SK-N-SH treated with all-trans-retinoic acid at 6 μM for 48 hours (cell line): ENCODE data around the gene CCSER1.

Experiments used
- ATAC-seq: fragments of 200-7000 bp; cut with Tn5 transposase; 3 replicates; pipeline ENCODE4 v1.9.1; 2020; ENCODE audit warnings: mild to moderate bottlenecking, moderate library complexity
- ARNTL ChIP-seq: fragments of 450-650 bp; formaldehyde crosslinking; IDR thresholded peaks from 2 replicates; pipeline ENCODE4 v1.5.0; 2020; ENCODE audit warnings: low read depth, mild to moderate bottlenecking, moderate library complexity, borderline replicate concordance
- BACH2 ChIP-seq: fragments of 250-450 bp; sonication (Bioruptor Pico); IDR thresholded peaks from 2 replicates; pipeline ENCODE4 v1.9.0; 2021; ENCODE audit warnings: mild to moderate bottlenecking, borderline replicate concordance
- CSDC2 ChIP-seq: fragments of 250-450 bp; sonication (Bioruptor Pico); IDR thresholded peaks from 2 replicates; pipeline ENCODE4 v1.5.0; 2020; ENCODE audit warnings: mild to moderate bottlenecking, moderate library complexity
- CSRNP3 ChIP-seq: fragments of 250-450 bp; sonication (Bioruptor Pico); IDR thresholded peaks from 2 replicates; pipeline ENCODE4 v1.5.1; 2021; ENCODE audit warnings: mild to moderate bottlenecking, moderate library complexity
- ESRRG ChIP-seq: fragments of 250-450 bp; sonication (Bioruptor Pico); IDR thresholded peaks from 2 replicates; pipeline ENCODE4 v1.6.1; 2021; ENCODE audit warnings: mild to moderate bottlenecking
- GLIS3 ChIP-seq: fragments of 250-450 bp; sonication (Bioruptor Pico); IDR thresholded peaks from 2 replicates; pipeline ENCODE4 v1.5.0; 2020; ENCODE audit warnings: mild to moderate bottlenecking, moderate library complexity
- ISL1 ChIP-seq: fragments of 250-450 bp; sonication (Bioruptor Pico); IDR thresholded peaks from 2 replicates; pipeline ENCODE4 v2.1.2; 2022; ENCODE audit warnings: mild to moderate bottlenecking, moderate library complexity
- OSR1 ChIP-seq: fragments of 250-450 bp; sonication (Bioruptor Pico); IDR thresholded peaks from 2 replicates; pipeline ENCODE4 v1.8.0; 2022; ENCODE audit warnings: moderate library complexity, mild to moderate bottlenecking, inconsistent platforms
- PATZ1 ChIP-seq: fragments of 250-450 bp; sonication (Bioruptor Pico); IDR thresholded peaks from 2 replicates; pipeline ENCODE4 v1.8.0; 2020; ENCODE audit warnings: mild to moderate bottlenecking, moderate library complexity, borderline replicate concordance
- POU6F1 ChIP-seq: fragments of 250-450 bp; sonication (Bioruptor Pico); IDR thresholded peaks from 2 replicates; pipeline ENCODE4 v1.8.0; 2021; ENCODE audit warnings: low read depth, mild to moderate bottlenecking, moderate library complexity, borderline replicate concordance
- PPARA ChIP-seq: fragments of 250-450 bp; sonication (Bioruptor Pico); IDR thresholded peaks from 2 replicates; pipeline ENCODE4 v1.5.0; 2020; ENCODE audit warnings: mild to moderate bottlenecking, borderline replicate concordance
- TCF4 ChIP-seq: fragments of 250-450 bp; sonication (Bioruptor Pico); IDR thresholded peaks from 2 replicates; pipeline ENCODE4 v1.8.0; 2021; ENCODE audit warnings: mild to moderate bottlenecking, moderate library complexity, borderline replicate concordance
- TOX ChIP-seq: fragments of 250-450 bp; sonication (Bioruptor Pico); IDR thresholded peaks from 2 replicates; pipeline ENCODE4 v1.8.0; 2021; ENCODE audit warnings: mild to moderate bottlenecking, moderate library complexity, borderline replicate concordance
- TSHZ2 ChIP-seq: fragments of 250-450 bp; sonication (Bioruptor Pico); IDR thresholded peaks from 2 replicates; pipeline ENCODE4 v1.5.0; 2020; ENCODE audit warnings: mild to moderate bottlenecking, moderate library complexity
- ZC3H10 ChIP-seq: fragments of 250-450 bp; sonication (Bioruptor Pico); IDR thresholded peaks from 2 replicates; pipeline ENCODE4 v1.5.1; 2021; ENCODE audit warnings: mild to moderate bottlenecking, moderate library complexity
- ZFP30 ChIP-seq: fragments of 450-650 bp; formaldehyde crosslinking; IDR thresholded peaks from 2 replicates; pipeline ENCODE4 v1.5.0; 2022; ENCODE audit warnings: mild to moderate bottlenecking, moderate library complexity
- ZNF565 ChIP-seq: fragments of 450-650 bp; formaldehyde crosslinking; conservative IDR thresholded peaks from 2 replicates; pipeline ENCODE4 v1.5.0; 2020; ENCODE audit warnings: low read depth, mild to moderate bottlenecking, moderate library complexity
- ZNF70 ChIP-seq: fragments of 450-650 bp; formaldehyde crosslinking; IDR thresholded peaks from 2 replicates; pipeline ENCODE4 v1.5.0; 2020; ENCODE audit warnings: mild to moderate bottlenecking, moderate library complexity

The CCSER1 gene

GRCh38 chr4:91280551-91281290 lies 1153.5 kb downstream of the CCSER1 start (continued):
- TF ChIP-seq TSHZ2 (CRISPR knock-in tag) = no peak

- no peak for ATAC-seq
- TF ChIP-seq ZNF565 (CRISPR knock-in tag) (no peak), ZC3H10 (CRISPR knock-in tag) (no peak), ZFP30 (no peak), ESRRG (no peak), CSRNP3 (CRISPR knock-in tag) (no peak), ISL1 (CRISPR knock-in tag) (no peak), TCF4 (CRISPR knock-in tag) (no peak), TOX (CRISPR knock-in tag) (no peak), CSDC2 (CRISPR knock-in tag) (no peak), BACH2 (CRISPR knock-in tag) (no peak), TSHZ2 (CRISPR knock-in tag) (no peak), PATZ1 (CRISPR knock-in tag) (no peak), OSR1 (CRISPR knock-in tag) (no peak), GLIS3 (CRISPR knock-in tag) (no peak)
Observed at GRCh38 chr4:91282217-91282616, 1155.0 kb downstream of the CCSER1 start.

- TF ChIP-seq GLIS3 (CRISPR knock-in tag) (no peak), ARNTL (CRISPR knock-in tag) (no peak), ZFP30 (no peak)
- no peak for ATAC-seq
Observed at GRCh38 chr4:91283726-91284230, 1156.6 kb downstream of the CCSER1 start.

- no peak for ATAC-seq
- TF ChIP-seq GLIS3 (CRISPR knock-in tag) = no peak
- TF ChIP-seq PPARA (CRISPR knock-in tag) = no peak
- no peak for TF ChIP-seq ZFP30
Observed at GRCh38 chr4:91284480-91284879, 1157.3 kb downstream of the CCSER1 start.

- ATAC-seq = no peak
- TF ChIP-seq ZNF70 = no peak
- TF ChIP-seq POU6F1 (CRISPR knock-in tag) = no peak
Observed at GRCh38 chr4:91285487-91285886, 1158.3 kb downstream of the CCSER1 start.
